KMS-11 (cell line): ENCODE data around the gene YBX3.

ENCODE experiments used
- H2AFZ ChIP-seq: fragments of 200-600 bp; sonication (generic); 2 replicates; pipeline ENCODE4 v1.6.1; 2016; ENCODE audit warnings: antibody characterized with exemption, mixed run types, low read depth
- H3K27ac ChIP-seq: fragments of 200-600 bp; sonication (generic); 2 replicates; pipeline ENCODE4 v1.6.1; 2016; ENCODE audit warnings: mild to moderate bottlenecking, mixed run types
- H3K27me3 ChIP-seq: fragments of 200-600 bp; sonication (generic); 2 replicates; pipeline ENCODE4 v1.6.1; 2017; ENCODE audit warnings: mild to moderate bottlenecking, low read depth, mixed run types, moderate library complexity; ENCODE audit not compliant: insufficient read depth
- H3K36me3 ChIP-seq: fragments of 200-600 bp; sonication (generic); 2 replicates; pipeline ENCODE4 v1.6.1; 2017; ENCODE audit warnings: mild to moderate bottlenecking, mixed run types; ENCODE audit not compliant: insufficient read depth
- H3K4me1 ChIP-seq: fragments of 200-600 bp; sonication (generic); 2 replicates; pipeline ENCODE4 v1.6.1; 2016; ENCODE audit warnings: mild to moderate bottlenecking, low read depth, mixed run types; ENCODE audit not compliant: poor library complexity, severe bottlenecking
- H3K4me2 ChIP-seq: fragments of 200-600 bp; sonication (generic); 2 replicates; pipeline ENCODE4 v1.7.0; 2016; ENCODE audit warnings: mild to moderate bottlenecking, mixed run types
- H3K4me3 ChIP-seq: fragments of 200-600 bp; sonication (generic); IDR thresholded peaks from 2 replicates; pipeline ENCODE4 v1.6.1; 2017; ENCODE audit warnings: low read depth, low read length, mixed read lengths; ENCODE audit not compliant: insufficient read depth
- H3K79me2 ChIP-seq: fragments of 200-600 bp; sonication (generic); 2 replicates; pipeline ENCODE4 v1.6.1; 2016; ENCODE audit warnings: low read depth, mixed run types; ENCODE audit not compliant: insufficient read depth
- H3K9ac ChIP-seq: fragments of 200-600 bp; sonication (generic); 2 replicates; pipeline ENCODE4 v1.6.1; 2016; ENCODE audit warnings: mild to moderate bottlenecking, mixed run types
- H4K20me1 ChIP-seq: fragments of 200-600 bp; sonication (generic); 2 replicates; pipeline ENCODE4 v1.6.1; 2016; ENCODE audit warnings: mild to moderate bottlenecking, mixed run types; ENCODE audit not compliant: insufficient read depth
- CTCF ChIP-seq: fragments of 200-600 bp; sonication (generic); conservative IDR thresholded peaks from 2 replicates; pipeline ENCODE4 v1.6.1; 2017; ENCODE audit warnings: low read depth, mild to moderate bottlenecking, antibody characterized with exemption, low read length, moderate library complexity, mixed read lengths

Gene YBX3

GRCh38 chr12:10722905-10723746 is at the start of gene YBX3:
Gene YBX3, minus strand, starts transcription at chr12:10723323. Its CDS starts 212 bp downstream, at chr12:10723111.
- Histone ChIP-seq H3K79me2 (peaks cover 46% of the 10 kb centered on the region), H3K4me3 (no peak within 1 kb of the TSS), H3K36me3 (no peaks in the 10 kb centered on the region), H3K4me1 (peaks cover 23% of the 10 kb centered on the region), H3K9ac (peak within 1 kb of the TSS; percentile 87), H3K27me3 (no peaks in the 10 kb centered on the region), H3K27ac (peak within 1 kb of the TSS; percentile 82), H4K20me1 (0 out of 2 replicates have a peak, but pooled peaks cover 3% of the 10 kb centered on the region), H3K4me2 (peak within 1 kb of the TSS; percentile 47; the same call in 1 of the 2 replicates), H2AFZ (peak within 1 kb of the TSS; percentile 55)
- no peak for TF ChIP-seq CTCF

- peak; percentile 73 for TF ChIP-seq CTCF
- no peaks in the 10 kb centered on the region for H4K20me1 ChIP-seq
- no peak overlapping the region for H3K9ac ChIP-seq
- no peak overlapping the region for H3K4me3 ChIP-seq
- H3K27me3 ChIP-seq: no peaks in the 10 kb centered on the region
- H3K36me3 ChIP-seq: no peaks in the 10 kb centered on the region
- H2AFZ ChIP-seq: no peak overlapping the region
- no peaks in the 10 kb centered on the region for H3K4me1 ChIP-seq
- H3K27ac ChIP-seq: no peak overlapping the region
- H3K4me2 ChIP-seq: no peak overlapping the region
- no peaks in the 10 kb centered on the region for H3K79me2 ChIP-seq
Measured at GRCh38 chr12:10771132-10771733, 48.1 kb upstream of the YBX3 start.

GRCh38 chr12:10759657-10760056 is 36.5 kb upstream of the YBX3 start:
- H3K36me3 ChIP-seq: no peaks in the 10 kb centered on the region
- TF ChIP-seq CTCF: no peak
- H2AFZ ChIP-seq: no peak overlapping the region
- H3K27me3 ChIP-seq: no peaks in the 10 kb centered on the region
- H3K4me3 ChIP-seq: no peak overlapping the region
- H3K79me2 ChIP-seq: no peaks in the 10 kb centered on the region
- no peak overlapping the region for H3K4me2 ChIP-seq
- H4K20me1 ChIP-seq: no peaks in the 10 kb centered on the region
- no peak overlapping the region for H3K9ac ChIP-seq
- H3K27ac ChIP-seq: no peak overlapping the region
- no peaks in the 10 kb centered on the region for H3K4me1 ChIP-seq

- no peak overlapping the region for H3K4me2 ChIP-seq
- no peak overlapping the region for H3K9ac ChIP-seq
- no peaks in the 10 kb centered on the region for H3K4me1 ChIP-seq
- H3K79me2 ChIP-seq: no peaks in the 10 kb centered on the region
- no peaks in the 10 kb centered on the region for H3K27me3 ChIP-seq
- H3K4me3 ChIP-seq: no peak overlapping the region
- no peaks in the 10 kb centered on the region for H4K20me1 ChIP-seq
- TF ChIP-seq CTCF: no peak
- no peaks in the 10 kb centered on the region for H3K36me3 ChIP-seq
- no peak overlapping the region for H3K27ac ChIP-seq
- H2AFZ ChIP-seq: no peak overlapping the region
Measured at GRCh38 chr12:10756194-10756593, 33.1 kb upstream of the YBX3 start.
